ENCODE data around the gene OR52E2.
"Not testable (repeated sequence)": the region's sequence is repeated elsewhere in the genome, so short reads cannot be mapped to it uniquely, and the experiment has no call there.

OR52E2 gene

GRCh38 chr11:5059391-5059790 lies at the start of gene OR52E2:
TSS of gene OR52E2 (minus strand) at chr11:5059627. CDS start at chr11:5059627, 0 bp downstream.
- no peak for DNase-seq (ENCODE audit: low read depth in 3 of 3)

GRCh38 chr11:5107285-5107684 lies 47.9 kb upstream of the OR52E2 start:
- DNase-seq (ENCODE audit: low read depth in 3 of 3), result no peak

- no peak for DNase-seq (ENCODE audit: low read depth in 3 of 3)
These were observed 43.6 kb upstream of the OR52E2 start for GRCh38 chr11:5103066-5103465.

GRCh38 chr11:5102246-5102645 lies 42.8 kb upstream of the OR52E2 start:
- DNase-seq (ENCODE audit: low read depth in 3 of 3), result no peak

GRCh38 chr11:5096011-5096410 lies 36.6 kb upstream of the OR52E2 start:
- no peak for DNase-seq (ENCODE audit: low read depth in 3 of 3)

- DNase-seq (ENCODE audit: low read depth in 3 of 3), result no peak
These were observed 33.6 kb upstream of the OR52E2 start for GRCh38 chr11:5092821-5093585.

GRCh38 chr11:5090668-5091067 lies 31.2 kb upstream of the OR52E2 start:
- DNase-seq (ENCODE audit: low read depth in 3 of 3), result no peak

GRCh38 chr11:5088556-5088955 lies 29.1 kb upstream of the OR52E2 start:
- DNase-seq (ENCODE audit: low read depth in 3 of 3), result no peak

- no peak for DNase-seq (ENCODE audit: low read depth in 3 of 3)
These were observed 24.2 kb upstream of the OR52E2 start for GRCh38 chr11:5083602-5084001.

- DNase-seq (ENCODE audit: low read depth in 3 of 3), result no peak
These were observed 22.0 kb upstream of the OR52E2 start for GRCh38 chr11:5081405-5081804.

GRCh38 chr11:5071799-5072198 lies 12.4 kb upstream of the OR52E2 start:
- DNase-seq (ENCODE audit: low read depth in 3 of 3), result no peak

- no peak for DNase-seq (ENCODE audit: low read depth in 3 of 3)
These were observed 9.8 kb upstream of the OR52E2 start, which contains the start of gene OR52E1 for GRCh38 chr11:5069272-5069671. TSS of gene OR52E1 (plus strand) at chr11:5069572.

GRCh38 chr11:5065027-5065426 lies 5.6 kb upstream of the OR52E2 start:
- no peak for DNase-seq (ENCODE audit: low read depth in 3 of 3)

GRCh38 chr11:5058679-5059078 lies 748 bp downstream of the OR52E2 start:
- DNase-seq (ENCODE audit: low read depth in 3 of 3), result not testable (repeated sequence)

GRCh38 chr11:5046754-5047330 lies 12.6 kb downstream of the OR52E2 start:
- DNase-seq (ENCODE audit: low read depth in 3 of 3), result no peak

GRCh38 chr11:5046226-5046625 lies 13.2 kb downstream of the OR52E2 start, which contains the start of gene OR52J3:
TSS of gene OR52J3 (plus strand) at chr11:5046526. CDS start at chr11:5046526, 0 bp downstream.
- DNase-seq (ENCODE audit: low read depth in 3 of 3), result no peak

- DNase-seq (ENCODE audit: low read depth in 3 of 3), result no peak
These were observed 16.0 kb downstream of the OR52E2 start for GRCh38 chr11:5043380-5043779.

- DNase-seq (ENCODE audit: low read depth in 3 of 3), result no peak
These were observed 17.3 kb downstream of the OR52E2 start for GRCh38 chr11:5042091-5042490.

- DNase-seq (ENCODE audit: low read depth in 3 of 3), result no peak
These were observed 18.6 kb downstream of the OR52E2 start for GRCh38 chr11:5040876-5041275.

- no peak for DNase-seq (ENCODE audit: low read depth in 3 of 3)
These were observed 21.1 kb downstream of the OR52E2 start for GRCh38 chr11:5038341-5038740.

- no peak for DNase-seq (ENCODE audit: low read depth in 3 of 3)
These were observed 21.5 kb downstream of the OR52E2 start for GRCh38 chr11:5037926-5038325.

- DNase-seq (ENCODE audit: low read depth in 3 of 3), result no peak
These were observed 22.8 kb downstream of the OR52E2 start for GRCh38 chr11:5036669-5037068.

GRCh38 chr11:5021996-5022395 lies 37.4 kb downstream of the OR52E2 start:
- DNase-seq (ENCODE audit: low read depth in 3 of 3), result no peak

Data from stimulated activated CD4-positive, alpha-beta T cell treated with anti-CD3 and anti-CD28 coated beads, TNF-alpha, amount 100 ng/mL, for 24 hours (primary cell).